HepG2 (cell line): Measurements from ENCODE around the gene TRANK1. TPM values are rescaled to one million over a fixed set of nuclear protein-coding genes. Genes with fewer than 3 reads are reported as not detected.

Experiments
- ATAC-seq: fragments of 200-7000 bp; cut with Tn5 transposase; 3 replicates; pipeline ENCODE4 v1.9.1; 2020; ENCODE audit warnings: mild to moderate bottlenecking, moderate library complexity
- BruUV-seq: library from RNA; stranded (reverse); fragments of 400-500 nt; replicated peaks from 2 replicates; lab custom pipeline; 2021; lab: Mats Ljungman, UMichigan
- CTCF ChIA-PET: fragments of 300-600 bp; formaldehyde crosslinking; extraction: SDS; loops from one replicate; lab custom pipeline; 2021; ENCODE audit warnings: low total read pairs, inconsistent platforms, low intra/inter-chr PET ratio; lab: Yijun Ruan, JAX
- POLR2A ChIA-PET: fragments of 350-600 bp; sonication (Branson Sonifier 250); formaldehyde crosslinking; loops from one replicate; lab custom pipeline; 2020; ENCODE audit warnings: antibody characterized with exemption, inconsistent platforms; lab: Yijun Ruan, JAX
- DNase-seq: peaks from one replicate; pipeline ENCODE4 v3.0.0-alpha.2; 2015; ENCODE audit warnings: low spot score
- FAIRE-seq: peaks from 3 replicates; lab custom pipeline; 2011; peaks lifted over from hg19 to GRCh38; lab: Jason Lieb, UNC
- H2AFZ ChIP-seq: one replicate; pipeline ENCODE4 v1.6.1; 2011; ENCODE audit warnings: low read length, inconsistent platforms
- H3K27ac ChIP-seq: fragments of 300-600 bp; 3 replicates; pipeline ENCODE4 v1.8.0; 2011; ENCODE audit warnings: mixed run types, mild to moderate bottlenecking, mixed read lengths, low read length, inconsistent platforms; ENCODE audit not compliant: insufficient read depth; ENCODE audit errors: extremely low read length
- H3K27me3 ChIP-seq, 2 experiments: fragments of 200-600 bp in 1 of 2; 2 replicates in 1 of 2; 3 replicates in 1 of 2; pipeline versions ENCODE4 v1.6.0 to v1.8.0; 2011; ENCODE audit warnings: low read length in 2 of 2, mild to moderate bottlenecking in 2 of 2, moderate library complexity in 2 of 2, inconsistent platforms in 1 of 2; ENCODE audit not compliant: insufficient read depth in 2 of 2, control insufficient read depth in 1 of 2
- H3K36me3 ChIP-seq, 2 experiments: fragments of 200-600 bp in 1 of 2; replicated peaks in 1 of 2; 2 replicates in 1 of 2; 3 replicates in 1 of 2; pipeline versions ENCODE4 v1.5.1 to v1.8.0; 2011; ENCODE audit warnings: low read length in 2 of 2, inconsistent platforms in 1 of 2; ENCODE audit not compliant: insufficient read depth in 2 of 2, control insufficient read depth in 1 of 2
- H3K4me1 ChIP-seq: 2 replicates; pipeline ENCODE4 v1.5.1; 2012; ENCODE audit warnings: low read length, inconsistent platforms; ENCODE audit not compliant: insufficient read depth
- H3K4me2 ChIP-seq: 2 replicates; pipeline ENCODE4 v1.6.0; 2011; ENCODE audit warnings: low read depth, low read length, inconsistent platforms
- H3K4me3 ChIP-seq, 3 experiments: fragments of 200-600 bp in 1 of 3; sonication (generic), shearing (Covaris generic) in 1 of 3; replicated peaks in 1 of 3; 2 replicates each; pipeline ENCODE4 v1.5.1; 2011 to 2016; ENCODE audit warnings: low read length in 3 of 3, inconsistent platforms in 2 of 3, low read depth in 2 of 3, mild to moderate bottlenecking in 2 of 3, control low read depth in 1 of 3, mixed read lengths in 1 of 3; ENCODE audit not compliant: insufficient read depth in 1 of 3
- H3K79me2 ChIP-seq: one replicate; pipeline ENCODE4 v1.6.1; 2011; ENCODE audit warnings: low read length, inconsistent platforms; ENCODE audit not compliant: insufficient read depth
- H3K9ac ChIP-seq: 2 replicates; pipeline ENCODE4 v1.6.0; 2011; ENCODE audit warnings: mild to moderate bottlenecking, low read depth, low read length, inconsistent platforms; ENCODE audit not compliant: insufficient read depth
- H3K9me3 ChIP-seq: 2 replicates; pipeline ENCODE4 v1.5.1; 2012; ENCODE audit warnings: mild to moderate bottlenecking, low read length
- H4K20me1 ChIP-seq: 2 replicates; pipeline ENCODE4 v1.6.0; 2011; ENCODE audit warnings: inconsistent platforms, mild to moderate bottlenecking, low read length, moderate library complexity; ENCODE audit not compliant: insufficient read depth
- AGO1 ChIP-seq: fragments of 200-400 bp; formaldehyde crosslinking; IDR thresholded peaks from 2 replicates; pipeline ENCODE4 v1.6.1; 2017; ENCODE audit warnings: mild to moderate bottlenecking, low read depth, low read length, moderate library complexity; ENCODE audit not compliant: poor library complexity, severe bottlenecking
- ATRX ChIP-seq: sonication (generic); formaldehyde crosslinking; IDR thresholded peaks from 2 replicates; pipeline ENCODE4 v1.4.0; 2020; ENCODE audit warnings: missing genetic modification reagents, borderline replicate concordance
- CEBPB ChIP-seq: IDR thresholded peaks from 2 replicates; pipeline ENCODE4 v1.6.1; 2011; ENCODE audit warnings: low read depth, low read length, improper control_type of control experiment, borderline replicate concordance
- CREB1 ChIP-seq, 2 experiments: fragments of 450-650 bp in 1 of 2; IDR thresholded peaks; 2 replicates each; pipeline ENCODE4 v1.6.1; 2016 to 2017; ENCODE audit warnings: control low read depth in 1 of 2, mild to moderate bottlenecking in 1 of 2, missing compliant biosample characterization in 1 of 2, missing genetic modification characterization in 1 of 2
- ETS1 ChIP-seq: sonication (generic); formaldehyde crosslinking; IDR thresholded peaks from 2 replicates; pipeline ENCODE4 v1.4.0; 2020; ENCODE audit warnings: missing genetic modification reagents
- FOXC1 ChIP-seq: sonication (generic); formaldehyde crosslinking; IDR thresholded peaks from 2 replicates; pipeline ENCODE4 v1.8.0; 2022; ENCODE audit warnings: mild to moderate bottlenecking, missing genetic modification reagents, borderline replicate concordance
- HMG20A ChIP-seq: IDR thresholded peaks from 2 replicates; pipeline ENCODE4 v1.6.1; 2016; ENCODE audit warnings: borderline replicate concordance
- ISX ChIP-seq: sonication (generic); formaldehyde crosslinking; conservative IDR thresholded peaks from 2 replicates; pipeline ENCODE4 v1.5.0; 2020; ENCODE audit warnings: missing genetic modification reagents
- MTERF4 ChIP-seq: sonication (generic); formaldehyde crosslinking; IDR thresholded peaks from 2 replicates; pipeline ENCODE4 v1.8.0; 2023; ENCODE audit warnings: mild to moderate bottlenecking, missing genetic modification reagents
- SALL1 ChIP-seq: sonication (generic); formaldehyde crosslinking; IDR thresholded peaks from 2 replicates; pipeline ENCODE4 v1.8.0; 2022; ENCODE audit warnings: mild to moderate bottlenecking, missing genetic modification reagents
- TBP ChIP-seq: sonication (generic); formaldehyde crosslinking; IDR thresholded peaks from 2 replicates; pipeline ENCODE4 v1.5.0; 2020; ENCODE audit warnings: missing genetic modification reagents
- UBTF ChIP-seq: sonication (generic); formaldehyde crosslinking; IDR thresholded peaks from 2 replicates; pipeline ENCODE4 v1.4.0; 2020; ENCODE audit warnings: mild to moderate bottlenecking, missing genetic modification reagents
- ZMYM3 ChIP-seq: sonication (generic); formaldehyde crosslinking; IDR thresholded peaks from 2 replicates; pipeline ENCODE4 v1.5.1; 2020; ENCODE audit warnings: mild to moderate bottlenecking, missing genetic modification reagents
- ZNF124 ChIP-seq: sonication (generic); formaldehyde crosslinking; IDR thresholded peaks from 2 replicates; pipeline ENCODE4 v1.4.0; 2020; ENCODE audit warnings: missing genetic modification reagents
- ZNF264 ChIP-seq: sonication (generic); formaldehyde crosslinking; IDR thresholded peaks from 2 replicates; pipeline ENCODE4 v1.4.0; 2020; ENCODE audit warnings: missing genetic modification reagents
- ZNF512 ChIP-seq: sonication (generic); formaldehyde crosslinking; IDR thresholded peaks from 2 replicates; pipeline ENCODE4 v1.4.0; 2020; ENCODE audit warnings: mild to moderate bottlenecking, missing genetic modification reagents
- ZNF652 ChIP-seq: IDR thresholded peaks from 2 replicates; pipeline ENCODE4 v1.6.1; 2016; ENCODE audit warnings: low read depth, borderline replicate concordance
- ZNF737 ChIP-seq: sonication (generic); formaldehyde crosslinking; IDR thresholded peaks from 2 replicates; pipeline ENCODE4 v1.5.0; 2020; ENCODE audit warnings: missing genetic modification reagents, mild to moderate bottlenecking, borderline replicate concordance
- WGBS: methylation state at CpG from one replicate; pipeline ENCODE4 v1.1.6; 2017; ENCODE audit warnings: low lambda C conversion rate; 5-methylcytosine and 5-hydroxymethylcytosine counted together
- in situ Hi-C: cut with HindIII; loops from 2 replicates; pipeline ENCODE4 v1.10.0; 2017; ENCODE audit warnings: low pct_unique_long_range_greater_than_20kb; ENCODE audit not compliant: extremely low pct_ligation_motif_present
- intact Hi-C: fragments of 100-400 bp; cut with micrococcal nuclease; formaldehyde crosslinking; loops from one replicate; pipeline ENCODE4 v1.10.0; 2022; ENCODE audit not compliant: unreplicated experiment
- polyA plus RNA-seq, 8 experiments: library from polyadenylated mRNA; depleted of rRNA in 3 of 8; stranded (reverse) in 7 of 8; unstranded in 1 of 8; fragments of >200 nt; fragmentation: Illumina TruSeq in 4 of 8; extraction: Trizol in 4 of 8; gene quantifications; 2 replicates each; pipeline versions ENCODE4 v1.2.1 to v1.2.3, GENCODE V29; 2011 to 2016; ENCODE audit warnings: low read depth in 4 of 8, missing spikeins in 1 of 8, mixed read lengths in 1 of 8; ENCODE audit not compliant: insufficient read depth in 1 of 8
- total RNA-seq, 5 experiments: library from RNA; depleted of rRNA; stranded (reverse); fragments of >200 nt; fragmentation: Illumina TruSeq; extraction: Trizol; gene quantifications; 2 replicates each; pipeline ENCODE4 v1.2.3, GENCODE V29; 2016; ENCODE audit warnings: low read depth in 1 of 5

The TRANK1 gene
- total and polyA plus RNA-seq, 2 of the 13 experiments (the other 11 are each of a cell fraction or from before 2014, with no cell fraction given): 0.13 to 0.32 TPM

- TF ChIP-seq ZMYM3 (CRISPR knock-in tag): no peak
- TF ChIP-seq ETS1 (CRISPR knock-in tag): no peak
- TF ChIP-seq TBP (CRISPR knock-in tag): no peak
- no peak for TF ChIP-seq CEBPB
- TF ChIP-seq ZNF264: no peak
- TF ChIP-seq, all 625 proteins: peak for 0
Observed at GRCh38 chr3:36944012-36944640, 728 bp downstream of the TRANK1 start (continued).

GRCh38 chr3:36943601-36944000 is 1.3 kb downstream of the TRANK1 start:
- peaks cover 16% of the 10 kb centered on the region for H3K9me3 ChIP-seq
- intact Hi-C loops (no loop called here), in situ Hi-C loops (no loop called here)
- H3K79me2 ChIP-seq: no peaks in the 10 kb centered on the region
- H3K27ac ChIP-seq: no peak overlapping the region
- WGBS: 36% methylated on average over 10 of the region's 10 CpGs
- no peak overlapping the region for H3K4me3 ChIP-seq
- no peaks in the 10 kb centered on the region for H3K36me3 ChIP-seq
- H3K4me1 ChIP-seq: peaks cover 3% of the 10 kb centered on the region
- DNase-seq (no peak), FAIRE-seq (no peak), ATAC-seq (no peak)
- ChIA-PET POLR2A (no interaction called here), CTCF (no interaction called here)
- no peaks in the 10 kb centered on the region; a peak in 1 of 5 replicates for H3K27me3 ChIP-seq
- H4K20me1 ChIP-seq: no peaks in the 10 kb centered on the region
- BruUV-seq: no TSS peak
- H3K9ac ChIP-seq: no peak overlapping the region
- H3K4me2 ChIP-seq: no peak overlapping the region
- no peak overlapping the region for H2AFZ ChIP-seq
- TF ChIP-seq MTERF4 (CRISPR knock-in tag): no peak
- TF ChIP-seq ISX (CRISPR knock-in tag): no peak
- TF ChIP-seq ZNF512 (CRISPR knock-in tag): no peak
- TF ChIP-seq SALL1 (CRISPR knock-in tag): no peak
- TF ChIP-seq CREB1 (IDR thresholded peaks at IDR 0.05): no peak
- no peak for TF ChIP-seq CREB1 (CRISPR knock-in tag; IDR thresholded peaks at IDR 0.05)
- no peak for TF ChIP-seq ZNF652
- TF ChIP-seq FOXC1 (CRISPR knock-in tag): no peak
- no peak for TF ChIP-seq ATRX (CRISPR knock-in tag)
- TF ChIP-seq UBTF: no peak
- TF ChIP-seq HMG20A (CRISPR knock-in tag): no peak
- TF ChIP-seq AGO1: no peak
- no peak for TF ChIP-seq ZNF124
- TF ChIP-seq ZNF737 (CRISPR knock-in tag): no peak
